Stimulated activated CD4-positive, alpha-beta T cell treated with anti-CD3 and anti-CD28 coated beads, Interleukin-4, amount 100 ng/mL, for 4 hours (primary cell): ENCODE measurements around the gene CTNNBIP1.

ENCODE experiments used
- DNase-seq, 2 experiments: peaks; one replicate each; pipeline ENCODE4 v3.0.0-alpha.2; 2020

CTNNBIP1 gene

GRCh38 chr1:9874959-9875635, 35.0 kb downstream of the CTNNBIP1 start:
- peak; percentile 63 to 65 for DNase-seq

GRCh38 chr1:9874412-9874811, 35.7 kb downstream of the CTNNBIP1 start:
- no peak for DNase-seq

- no peak for DNase-seq
Measured at GRCh38 chr1:9873992-9874391, 36.1 kb downstream of the CTNNBIP1 start.

GRCh38 chr1:9873385-9873784, 36.7 kb downstream of the CTNNBIP1 start:
- no peak for DNase-seq

- DNase-seq = no peak
Measured at GRCh38 chr1:9872430-9873165, 37.5 kb downstream of the CTNNBIP1 start.

GRCh38 chr1:9871707-9872425, 38.2 kb downstream of the CTNNBIP1 start:
- DNase-seq = no peak

- no peak for DNase-seq
Measured at GRCh38 chr1:9871021-9871420, 39.0 kb downstream of the CTNNBIP1 start.

- no peak for DNase-seq
Measured at GRCh38 chr1:9870572-9870971, 39.5 kb downstream of the CTNNBIP1 start.

- no peak for DNase-seq
Measured at GRCh38 chr1:9869831-9870251, 40.2 kb downstream of the CTNNBIP1 start.

GRCh38 chr1:9868244-9868590, 41.9 kb downstream of the CTNNBIP1 start:
- DNase-seq = no peak

- DNase-seq = peak; percentile 77 to 88
Measured at GRCh38 chr1:9867408-9868243, 42.4 kb downstream of the CTNNBIP1 start.

- DNase-seq = no peak
Measured at GRCh38 chr1:9866836-9867235, 43.2 kb downstream of the CTNNBIP1 start.

GRCh38 chr1:9865724-9866123, 44.3 kb downstream of the CTNNBIP1 start:
- no peak for DNase-seq

GRCh38 chr1:9863371-9863770, 46.7 kb downstream of the CTNNBIP1 start:
- no peak for DNase-seq

GRCh38 chr1:9861360-9861759, 48.7 kb downstream of the CTNNBIP1 start:
- DNase-seq = no peak

GRCh38 chr1:9860887-9861286, 49.2 kb downstream of the CTNNBIP1 start:
- DNase-seq = no peak

GRCh38 chr1:9859281-9860014, 50.6 kb downstream of the CTNNBIP1 start:
- no peak for DNase-seq

- no peak for DNase-seq
Measured at GRCh38 chr1:9858293-9859035, 51.6 kb downstream of the CTNNBIP1 start.

- no peak for DNase-seq
Measured at GRCh38 chr1:9855186-9855585, 54.9 kb downstream of the CTNNBIP1 start.

GRCh38 chr1:9853249-9853595, 56.8 kb downstream of the CTNNBIP1 start:
- no peak for DNase-seq

GRCh38 chr1:9852410-9853248, 57.4 kb downstream of the CTNNBIP1 start:
- DNase-seq = no peak
